ENCODE data around the gene EHBP1.

DNA sequence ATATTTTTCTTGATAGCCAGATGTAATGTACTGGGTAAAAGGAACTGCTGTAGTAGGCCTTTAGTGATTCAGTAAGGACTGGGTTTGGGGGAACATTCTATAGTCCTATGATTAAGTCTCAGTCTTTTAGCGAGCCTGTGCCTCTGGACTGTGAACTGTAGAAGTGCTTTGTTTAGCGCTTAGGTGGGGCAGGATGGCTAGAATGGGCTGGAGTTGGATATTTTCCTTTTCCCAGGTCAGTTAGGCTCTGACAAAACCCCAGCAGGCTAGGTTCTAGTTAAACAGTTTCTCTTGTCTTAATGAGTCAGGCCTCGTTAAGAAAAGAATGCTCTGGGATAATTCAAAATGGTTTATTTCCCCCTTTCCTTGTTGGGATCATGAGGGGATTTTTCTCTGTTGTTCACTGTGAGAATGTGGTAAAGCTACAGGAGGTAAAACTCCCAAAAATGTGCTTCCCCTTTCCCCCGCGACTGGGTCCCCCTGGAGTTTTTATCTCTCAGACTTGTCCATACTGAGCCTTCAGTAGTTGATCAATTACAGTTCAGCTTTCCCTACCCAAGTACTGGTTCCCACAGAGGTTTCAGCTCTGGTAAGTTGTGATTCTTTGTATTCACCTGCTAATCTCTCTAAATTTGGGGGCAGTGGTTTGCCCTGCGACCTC, 31.5 kb downstream of the EHBP1 start:
- TF ChIP-seq, protein P1, sequence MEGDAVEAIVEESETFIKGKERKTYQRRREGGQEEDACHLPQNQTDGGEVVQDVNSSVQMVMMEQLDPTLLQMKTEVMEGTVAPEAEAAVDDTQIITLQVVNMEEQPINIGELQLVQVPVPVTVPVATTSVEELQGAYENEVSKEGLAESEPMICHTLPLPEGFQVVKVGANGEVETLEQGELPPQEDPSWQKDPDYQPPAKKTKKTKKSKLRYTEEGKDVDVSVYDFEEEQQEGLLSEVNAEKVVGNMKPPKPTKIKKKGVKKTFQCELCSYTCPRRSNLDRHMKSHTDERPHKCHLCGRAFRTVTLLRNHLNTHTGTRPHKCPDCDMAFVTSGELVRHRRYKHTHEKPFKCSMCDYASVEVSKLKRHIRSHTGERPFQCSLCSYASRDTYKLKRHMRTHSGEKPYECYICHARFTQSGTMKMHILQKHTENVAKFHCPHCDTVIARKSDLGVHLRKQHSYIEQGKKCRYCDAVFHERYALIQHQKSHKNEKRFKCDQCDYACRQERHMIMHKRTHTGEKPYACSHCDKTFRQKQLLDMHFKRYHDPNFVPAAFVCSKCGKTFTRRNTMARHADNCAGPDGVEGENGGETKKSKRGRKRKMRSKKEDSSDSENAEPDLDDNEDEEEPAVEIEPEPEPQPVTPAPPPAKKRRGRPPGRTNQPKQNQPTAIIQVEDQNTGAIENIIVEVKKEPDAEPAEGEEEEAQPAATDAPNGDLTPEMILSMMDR (conservative IDR thresholded peaks at IDR 0.05; ENCODE audit: low read depth, low read length), result no peak
- TF ChIP-seq EZH2 (IDR thresholded peaks at IDR 0.05; ENCODE audit: borderline replicate concordance, low read depth, low read length, poor library complexity, severe bottlenecking), result no peak
